SK-MEL-5 (cell line): ENCODE measurements around the gene DUSP14. TPM values are rescaled to one million over a fixed set of nuclear protein-coding genes. Genes with fewer than 3 reads are reported as not detected.
"Not testable (repeated sequence)": the region's sequence is repeated elsewhere in the genome, so short reads cannot be mapped to it uniquely, and the experiment has no call there.

Experiments
- DNase-seq: peaks from one replicate; pipeline ENCODE4 v3.0.0-alpha.2; 2016; ENCODE audit warnings: low read depth, low spot score
- in situ Hi-C: cut with HindIII; loops from 2 replicates; pipeline ENCODE4 v1.10.0; 2016; ENCODE audit warnings: low sequenced_read_pairs, high pct_unique_total_duplicates, low pct_unique_long_range_greater_than_20kb
- polyA plus RNA-seq, 2 experiments: library from polyadenylated mRNA; depleted of rRNA; stranded (reverse); fragments of >200 nt; gene quantifications; 2 replicates each; pipeline ENCODE4 v1.2.3, GENCODE V29; 2015
- total RNA-seq: library from RNA; depleted of rRNA; stranded (reverse); fragments of >200 nt; shearing (Covaris generic); gene quantifications from 2 replicates; pipeline ENCODE4 v1.2.3, GENCODE V29; 2014; rRNA removed

DUSP14 gene
- total RNA-seq: 106 and 119 TPM in 2 replicates
- 89.7 and 90.1 TPM in 2 replicates for polyA plus RNA-seq (2015; cell fraction: cytosol; rRNA removed)
- 28.7 and 39.9 TPM in 2 replicates for polyA plus RNA-seq (2015; cell fraction: nucleus; rRNA removed)

- DNase-seq: peak; percentile 82
- in situ Hi-C loops: no loop called here
Observed at GRCh38 chr17:37489197-37490001, at the start of gene DUSP14. TSS of gene DUSP14 (plus strand) at chr17:37489891. CDS start at chr17:37512273, 22,382 bp downstream.

- no peak for DNase-seq
- in situ Hi-C loops: no loop called here
Observed at GRCh38 chr17:37440424-37440823, 49.3 kb upstream of the DUSP14 start.

DNA sequence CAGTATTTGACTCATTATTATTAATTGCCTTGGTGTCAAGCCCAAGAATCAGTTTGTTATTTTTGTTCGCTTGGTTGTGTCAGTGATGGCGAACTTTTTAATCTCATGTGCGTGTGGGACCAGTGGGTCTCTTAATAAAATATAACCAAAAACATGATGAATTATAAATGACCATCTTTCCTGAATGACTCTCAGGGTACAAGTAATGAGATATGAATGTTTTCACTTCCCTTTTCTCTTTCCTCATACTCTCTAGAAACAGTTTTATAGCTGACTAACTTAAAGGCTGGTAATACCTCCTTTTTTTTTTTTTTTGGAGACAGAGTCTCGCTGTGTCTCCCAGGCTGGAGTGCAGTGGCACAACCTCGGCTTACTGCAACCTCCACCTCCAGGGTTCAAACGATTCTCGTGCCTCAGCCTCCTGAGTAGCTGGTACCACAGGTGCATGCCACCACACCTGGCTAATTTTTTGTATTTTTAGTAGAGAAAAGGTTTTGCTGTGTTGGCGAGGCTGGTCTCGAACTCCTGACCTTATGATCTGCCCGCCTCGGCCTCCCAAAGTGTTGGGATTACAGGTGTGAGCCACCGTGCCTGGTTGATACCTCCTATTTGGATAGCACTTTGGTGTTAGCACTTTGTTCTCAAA is 48.2 kb upstream of the DUSP14 start:
- in situ Hi-C loops, DNase-seq: not testable (repeated sequence)

DNA sequence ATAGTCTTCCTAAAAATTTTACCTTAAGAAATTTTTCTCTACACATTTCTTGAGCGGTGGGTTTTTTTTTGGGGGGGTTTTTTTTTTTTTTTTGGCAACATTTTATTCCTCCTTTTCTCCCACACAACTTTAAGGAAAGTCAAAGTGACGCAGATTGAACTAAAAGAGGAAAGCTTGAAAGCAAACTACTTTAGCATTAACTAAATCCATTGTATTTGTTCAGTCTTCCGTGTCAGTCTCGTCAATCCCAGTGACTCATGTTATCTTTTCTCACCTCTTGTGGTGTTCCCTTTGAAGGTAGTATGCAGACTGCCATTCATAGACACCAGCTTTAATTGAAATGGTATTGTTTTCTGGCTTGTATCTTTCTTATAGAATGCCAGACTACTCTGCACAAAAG is 43.7 kb upstream of the DUSP14 start:
- DNase-seq: no peak
- in situ Hi-C loops: no loop called here

DNA sequence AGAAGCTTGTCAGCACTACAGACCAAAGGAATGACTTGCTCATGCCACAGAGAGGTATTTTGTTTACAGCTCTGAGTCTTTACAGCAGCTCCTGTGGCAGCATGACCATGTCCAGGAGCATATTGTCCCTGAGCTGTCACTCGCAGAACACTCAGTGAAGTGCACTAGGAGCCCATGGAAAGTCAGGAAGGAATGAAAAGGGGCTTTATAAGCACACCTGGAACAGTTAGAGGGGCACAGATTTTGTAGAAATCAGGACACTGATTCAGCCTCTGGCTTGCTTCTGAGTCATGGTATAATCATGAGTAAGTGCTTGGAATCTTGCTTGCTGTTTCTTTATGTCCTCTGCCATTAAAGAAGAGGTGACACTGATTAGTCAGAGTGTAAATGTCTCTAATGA is 42.0 kb upstream of the DUSP14 start:
- no peak for DNase-seq

GRCh38 chr17:37450112-37450511 is 39.6 kb upstream of the DUSP14 start:
- no peak for DNase-seq
- in situ Hi-C loops: no loop called here

More for the DNA sequence above, 42.0 kb upstream of the DUSP14 start:
- in situ Hi-C loops: no loop called here

DNA sequence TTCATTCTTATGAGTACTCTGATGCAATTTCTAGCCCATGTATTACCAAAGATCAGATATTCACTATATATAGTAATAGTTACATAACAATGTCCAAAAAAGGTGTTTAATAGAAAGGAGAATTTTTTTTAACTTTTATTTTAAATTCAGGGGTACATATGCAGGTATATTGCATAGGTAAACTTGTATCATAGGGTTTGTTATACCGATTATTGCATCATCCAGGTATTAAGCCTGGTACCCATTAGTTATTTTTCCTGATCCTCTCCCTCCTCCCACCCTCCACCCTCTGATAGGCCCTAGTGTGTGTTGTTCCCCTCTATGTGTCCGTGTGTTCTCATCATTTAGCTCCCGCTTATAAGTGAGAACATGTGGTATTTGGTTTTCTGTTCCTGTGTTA is 31.9 kb upstream of the DUSP14 start:
- DNase-seq, in situ Hi-C loops: not testable (repeated sequence)

DNA sequence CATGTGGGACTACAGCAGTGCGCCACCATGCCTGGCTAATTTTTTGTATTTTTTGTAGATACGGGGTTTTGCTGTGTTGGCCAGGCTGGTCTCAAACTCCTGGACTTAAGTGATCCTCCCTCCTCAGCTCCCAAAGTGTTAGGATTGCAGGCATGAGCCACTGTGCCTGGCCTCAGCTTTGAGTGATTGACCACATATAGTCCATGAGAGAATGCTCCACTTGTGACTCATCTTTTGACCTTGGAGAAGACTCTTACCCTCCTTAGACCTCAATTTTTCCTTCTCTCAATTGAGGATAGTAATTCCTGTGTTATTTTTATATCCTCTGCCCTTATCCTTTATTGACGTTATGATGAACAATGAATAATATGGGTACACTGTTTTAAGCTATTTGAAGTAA is 30.9 kb upstream of the DUSP14 start:
- in situ Hi-C loops: no loop called here

DNA sequence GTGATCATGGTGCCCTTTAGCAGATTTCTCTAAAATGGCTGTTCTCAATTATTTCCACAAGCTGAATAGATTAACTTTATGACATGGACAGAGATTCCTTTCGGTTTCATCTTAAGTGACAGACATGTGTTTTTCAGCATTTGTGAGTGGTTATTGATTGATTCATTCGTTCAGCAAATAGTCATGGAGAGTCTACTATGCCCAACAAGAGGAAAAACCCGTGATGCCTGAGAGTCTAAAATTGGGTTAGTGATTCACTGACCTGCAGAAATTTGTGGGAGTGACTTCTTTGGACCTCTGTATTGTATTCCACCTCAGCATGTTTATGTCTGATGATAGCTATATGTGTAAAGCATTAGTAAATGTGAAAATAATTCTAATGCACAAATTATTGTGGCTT is 28.0 kb upstream of the DUSP14 start:
- in situ Hi-C loops: no loop called here
- no peak for DNase-seq

More for the DNA sequence above, 30.9 kb upstream of the DUSP14 start:
- DNase-seq: peak; percentile 12

- in situ Hi-C loops: no loop called here
- DNase-seq: no peak
Observed at GRCh38 chr17:37462492-37462891, 27.2 kb upstream of the DUSP14 start.

- DNase-seq: no peak
- in situ Hi-C loops: no loop called here
Observed at GRCh38 chr17:37463039-37463438, 26.7 kb upstream of the DUSP14 start.

DNA sequence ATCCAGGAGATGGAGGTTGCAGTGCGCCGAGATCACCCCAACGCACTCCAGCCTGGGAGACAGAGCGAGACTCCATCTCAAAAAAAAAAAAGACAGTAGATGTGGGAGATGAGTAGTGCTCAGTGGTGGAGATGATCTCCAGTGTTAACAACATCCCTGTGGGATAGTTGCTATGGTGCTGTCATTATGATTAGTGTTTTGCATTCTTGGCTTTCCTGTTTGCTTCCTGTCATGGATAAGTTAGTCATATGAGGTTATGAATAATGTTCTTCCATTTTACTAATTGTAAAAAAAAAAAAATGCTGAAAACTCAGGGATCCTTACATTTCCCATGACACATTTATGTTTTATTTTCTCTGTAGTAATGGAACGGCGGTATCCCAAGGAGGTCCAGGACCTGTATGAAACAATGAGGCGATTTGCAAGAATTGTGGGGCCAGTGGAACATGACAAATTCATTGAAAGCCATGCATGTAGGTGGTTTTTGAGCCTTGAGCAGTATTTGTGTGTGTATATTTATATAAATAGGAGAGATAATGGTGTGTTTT is 24.5 kb upstream of the DUSP14 start:
- DNase-seq: peak; percentile 6
- in situ Hi-C loops: no loop called here

DNA sequence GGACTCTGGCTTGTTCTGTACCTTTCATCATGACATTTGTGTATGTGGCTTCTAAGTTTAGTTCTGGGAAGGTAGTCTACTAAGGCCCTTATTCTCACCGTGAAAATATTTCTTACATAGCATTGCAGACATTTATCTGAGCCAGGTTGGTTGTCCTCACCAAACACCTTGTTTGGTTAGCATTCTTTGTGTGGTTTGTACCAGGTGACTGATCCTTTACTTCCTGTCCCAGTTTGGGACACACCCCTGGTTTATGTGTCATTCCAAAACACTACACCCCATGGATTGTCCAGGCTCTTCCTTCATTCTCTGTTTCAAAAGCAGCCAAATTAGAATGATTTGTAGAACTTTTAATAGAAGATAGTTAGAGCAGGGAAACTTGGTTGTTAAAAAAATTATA is 23.2 kb upstream of the DUSP14 start:
- no peak for DNase-seq
- in situ Hi-C loops: no loop called here

- no peak for DNase-seq
Observed at GRCh38 chr17:37470181-37470580, 19.5 kb upstream of the DUSP14 start.

DNA sequence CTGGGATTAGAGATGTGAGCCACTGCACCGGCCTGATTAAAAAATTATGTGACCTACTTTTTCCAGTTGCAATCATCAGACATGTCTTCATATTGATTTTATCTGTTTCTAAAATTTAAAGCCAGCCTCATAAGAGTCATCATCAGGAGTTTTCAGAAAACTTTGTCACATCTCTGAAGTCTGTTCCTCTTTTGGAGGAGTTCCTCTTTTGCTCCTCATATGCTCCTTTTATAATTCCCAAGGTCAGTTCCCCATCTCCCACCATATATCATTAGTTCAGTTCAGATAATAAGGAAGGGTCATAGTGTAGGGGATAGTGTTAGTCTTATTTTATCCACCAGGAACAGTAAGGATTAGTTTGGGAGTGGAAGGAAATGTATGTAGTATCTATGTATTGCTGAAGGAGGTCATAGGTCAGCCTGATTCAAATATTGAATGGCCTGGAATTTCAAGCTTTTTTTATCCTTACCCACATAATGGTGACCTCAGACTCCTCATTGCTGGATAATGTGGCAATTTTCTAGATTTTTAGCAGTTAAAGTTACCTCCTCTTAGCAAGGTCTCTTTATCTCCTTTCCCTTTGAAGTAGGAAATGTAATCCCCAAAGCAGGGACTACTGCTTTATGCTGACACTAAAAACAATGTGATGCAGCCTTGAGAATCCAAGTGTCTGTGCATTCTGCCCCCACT is 13.8 kb upstream of the DUSP14 start:
- in situ Hi-C loops: no loop called here
- DNase-seq: no peak

More at GRCh38 chr17:37470181-37470580, 19.5 kb upstream of the DUSP14 start:
- in situ Hi-C loops: no loop called here

DNA sequence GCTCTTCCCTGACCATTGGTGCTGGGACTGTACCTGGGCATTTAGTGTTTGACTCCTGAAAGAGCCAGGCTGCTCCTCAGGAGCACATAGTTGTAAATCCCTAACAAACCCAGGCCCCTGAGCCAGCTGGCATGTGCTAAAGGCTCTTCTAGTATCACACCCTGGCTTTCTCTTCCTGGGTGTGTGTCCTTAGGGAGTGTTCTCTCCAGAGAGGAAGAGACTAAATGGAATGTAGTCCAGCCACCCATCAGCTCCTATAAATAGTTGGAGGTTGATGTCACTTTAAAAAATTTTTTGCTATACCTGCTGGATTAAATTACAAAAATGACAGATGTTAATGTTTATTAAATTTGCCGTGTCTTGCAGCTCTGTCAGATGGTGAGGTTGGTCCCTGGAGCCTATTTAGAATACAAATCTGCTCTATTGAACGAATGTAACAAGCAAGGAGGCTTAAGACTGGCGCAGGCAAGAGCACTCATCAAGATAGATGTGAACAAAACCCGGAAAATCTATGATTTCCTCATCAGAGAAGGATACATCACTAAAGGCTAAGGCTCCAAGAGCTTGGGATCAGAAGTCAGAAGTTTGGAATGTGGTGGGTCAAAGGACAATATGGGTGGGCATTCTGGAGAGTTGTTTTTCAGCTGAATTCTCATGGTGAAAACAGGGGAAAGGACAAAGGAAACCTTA is 13.1 kb upstream of the DUSP14 start:
- in situ Hi-C loops: no loop called here

GRCh38 chr17:37478187-37478586 is 11.5 kb upstream of the DUSP14 start:
- DNase-seq: no peak
- in situ Hi-C loops: no loop called here

More for the DNA sequence above, 13.1 kb upstream of the DUSP14 start:
- no peak for DNase-seq
